ENCODE data around the gene GNB1. TPM values are rescaled to one million over a fixed set of nuclear protein-coding genes. Genes with fewer than 3 reads are reported as not detected.

Gene GNB1
- total and polyA plus RNA-seq, 2 donors (not counting 1 experiment from before 2014, with no cell fraction given): 91.3 to 485 TPM

DNA sequence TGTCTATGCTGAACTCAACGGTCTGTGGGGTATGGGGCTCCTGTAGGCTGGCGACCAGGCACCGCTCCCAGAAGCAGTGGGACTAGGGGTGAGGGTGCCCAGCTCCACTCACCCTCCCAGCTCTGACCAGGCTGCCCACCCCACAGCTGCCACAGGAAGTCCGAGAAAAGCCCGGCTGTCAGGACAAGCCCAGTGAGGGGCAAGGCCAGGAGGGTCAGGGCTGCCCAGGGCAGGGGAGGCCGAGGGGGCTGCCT, 31.7 kb upstream of the GNB1 start:
- Histone ChIP-seq H3K27ac (ENCODE audit: insufficient read depth, low read length) (no peak overlapping the region), H3K27me3 (ENCODE audit: control insufficient read depth, insufficient read depth, low read length) (peaks cover 4% of the 10 kb centered on the region), H3K4me2 (ENCODE audit: extremely low read depth, insufficient read depth, low read length) (no peak overlapping the region), H3K36me3 (ENCODE audit: control insufficient read depth, insufficient read depth, low read length) (no peaks in the 10 kb centered on the region), H2AFZ (ENCODE audit: low read length) (no peak overlapping the region), H3K9ac (ENCODE audit: insufficient read depth, low read length) (no peak overlapping the region), H3K9me3 (ENCODE audit: control insufficient read depth, insufficient read depth, low read depth, low read length) (no peaks in the 10 kb centered on the region), H3K4me1 (ENCODE audit: control insufficient read depth, extremely low read depth, insufficient read depth, low read length) (peaks cover 6% of the 10 kb centered on the region), H3K79me2 (ENCODE audit: control insufficient read depth, insufficient read depth, low read length) (no peaks in the 10 kb centered on the region), H3K4me3 (replicated peaks in 1 of 4; ENCODE audit: control extremely low read depth in 1 of 4, insufficient read depth in 1 of 4, low read depth in 3 of 4, low read length in 4 of 4) (no peak overlapping the region), H4K20me1 (ENCODE audit: control insufficient read depth, extremely low read depth, insufficient read depth, low read length) (no peaks in the 10 kb centered on the region)
- DNase-seq (ENCODE audit: low read depth in 2 of 2): no peak
- TF ChIP-seq, protein P1, sequence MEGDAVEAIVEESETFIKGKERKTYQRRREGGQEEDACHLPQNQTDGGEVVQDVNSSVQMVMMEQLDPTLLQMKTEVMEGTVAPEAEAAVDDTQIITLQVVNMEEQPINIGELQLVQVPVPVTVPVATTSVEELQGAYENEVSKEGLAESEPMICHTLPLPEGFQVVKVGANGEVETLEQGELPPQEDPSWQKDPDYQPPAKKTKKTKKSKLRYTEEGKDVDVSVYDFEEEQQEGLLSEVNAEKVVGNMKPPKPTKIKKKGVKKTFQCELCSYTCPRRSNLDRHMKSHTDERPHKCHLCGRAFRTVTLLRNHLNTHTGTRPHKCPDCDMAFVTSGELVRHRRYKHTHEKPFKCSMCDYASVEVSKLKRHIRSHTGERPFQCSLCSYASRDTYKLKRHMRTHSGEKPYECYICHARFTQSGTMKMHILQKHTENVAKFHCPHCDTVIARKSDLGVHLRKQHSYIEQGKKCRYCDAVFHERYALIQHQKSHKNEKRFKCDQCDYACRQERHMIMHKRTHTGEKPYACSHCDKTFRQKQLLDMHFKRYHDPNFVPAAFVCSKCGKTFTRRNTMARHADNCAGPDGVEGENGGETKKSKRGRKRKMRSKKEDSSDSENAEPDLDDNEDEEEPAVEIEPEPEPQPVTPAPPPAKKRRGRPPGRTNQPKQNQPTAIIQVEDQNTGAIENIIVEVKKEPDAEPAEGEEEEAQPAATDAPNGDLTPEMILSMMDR (conservative IDR thresholded peaks at IDR 0.05 in 1 of 2, IDR thresholded peaks at IDR 0.05 in 1 of 2; ENCODE audit: low read depth in 1 of 2, low read length in 2 of 2): no peak
- no peak for TF ChIP-seq EZH2 (IDR thresholded peaks at IDR 0.05; ENCODE audit: low read length, missing control alignments)

DNA sequence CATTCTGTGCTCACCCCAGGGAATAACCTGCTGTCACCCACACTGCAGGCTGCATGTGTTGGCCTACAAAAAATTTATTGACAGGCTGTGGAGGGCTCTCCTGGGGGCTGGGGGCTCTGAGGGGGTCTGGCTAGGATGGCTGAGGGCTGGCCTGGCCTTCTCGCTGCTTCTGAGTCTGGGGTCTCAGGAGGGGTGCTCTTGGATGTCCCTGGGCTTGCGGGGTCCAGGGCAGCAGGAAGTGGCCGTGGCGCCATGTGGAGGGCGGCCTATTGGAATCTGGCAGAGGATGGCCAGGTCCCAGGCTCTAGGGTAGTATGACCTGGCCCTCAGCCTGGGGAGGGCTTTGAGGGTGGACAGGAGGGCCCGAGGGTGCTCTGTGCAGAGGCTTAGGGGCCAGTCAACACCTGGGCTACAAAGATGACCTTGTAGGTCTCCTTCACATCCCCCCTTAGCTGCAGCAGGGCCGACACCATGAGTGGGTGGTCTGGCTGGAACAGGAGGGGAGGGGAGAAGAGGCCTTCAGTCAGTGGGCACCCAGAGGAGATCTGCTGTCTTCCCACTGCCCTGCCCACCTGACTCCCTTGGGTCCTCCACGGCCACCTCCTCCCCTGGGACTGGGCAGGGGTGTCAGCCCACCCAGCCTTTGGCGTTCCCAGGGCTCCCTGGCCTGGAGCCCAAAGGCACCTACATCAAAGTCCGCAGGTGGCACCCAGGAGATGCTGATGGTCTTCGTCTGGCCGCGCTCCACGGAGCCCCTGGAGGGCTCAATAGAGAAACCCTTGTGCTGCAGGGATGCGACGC, 31.2 kb upstream of the GNB1 start:
- Histone ChIP-seq H3K79me2 (ENCODE audit: control insufficient read depth, insufficient read depth, low read length) (no peaks in the 10 kb centered on the region), H3K27ac (ENCODE audit: insufficient read depth, low read length) (no peak overlapping the region), H4K20me1 (ENCODE audit: control insufficient read depth, extremely low read depth, insufficient read depth, low read length) (no peaks in the 10 kb centered on the region), H2AFZ (ENCODE audit: low read length) (no peak overlapping the region), H3K36me3 (ENCODE audit: control insufficient read depth, insufficient read depth, low read length) (no peaks in the 10 kb centered on the region), H3K9ac (ENCODE audit: insufficient read depth, low read length) (no peak overlapping the region), H3K4me3 (replicated peaks in 1 of 4; ENCODE audit: control extremely low read depth in 1 of 4, insufficient read depth in 1 of 4, low read depth in 3 of 4, low read length in 4 of 4) (no peak overlapping the region), H3K27me3 (ENCODE audit: control insufficient read depth, insufficient read depth, low read length) (peaks cover 4% of the 10 kb centered on the region), H3K4me2 (ENCODE audit: extremely low read depth, insufficient read depth, low read length) (no peak overlapping the region), H3K4me1 (ENCODE audit: control insufficient read depth, extremely low read depth, insufficient read depth, low read length) (peaks cover 6% of the 10 kb centered on the region), H3K9me3 (ENCODE audit: control insufficient read depth, insufficient read depth, low read depth, low read length) (no peaks in the 10 kb centered on the region)
- DNase-seq (ENCODE audit: low read depth in 2 of 2): no peak
- no peak for TF ChIP-seq EZH2 (IDR thresholded peaks at IDR 0.05; ENCODE audit: low read length, missing control alignments)
- TF ChIP-seq, protein P1 (conservative IDR thresholded peaks at IDR 0.05 in 1 of 2, IDR thresholded peaks at IDR 0.05 in 1 of 2; ENCODE audit: low read depth in 1 of 2, low read length in 2 of 2): no peak

DNA sequence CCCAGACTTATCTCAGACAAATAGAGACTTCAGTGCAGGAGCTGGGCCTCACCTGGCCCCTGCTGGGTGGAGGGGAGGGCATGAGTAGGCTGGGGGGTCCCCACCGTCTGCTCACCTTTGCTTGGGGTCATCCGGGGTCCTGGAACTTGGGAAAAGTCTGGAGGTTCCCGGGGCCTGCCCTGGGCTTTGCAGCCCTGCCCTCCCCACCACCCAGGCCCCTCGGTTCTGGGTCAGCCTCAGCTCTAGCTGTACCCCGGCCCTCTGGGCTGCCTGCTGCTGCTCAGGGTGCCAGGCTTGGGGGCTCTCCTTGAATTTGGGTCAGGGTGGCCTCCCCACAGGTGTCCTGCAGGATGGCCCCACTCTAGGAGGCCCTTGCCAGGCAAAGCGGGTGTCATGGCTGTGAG, 30.6 kb upstream of the GNB1 start:
- no peak for DNase-seq (ENCODE audit: low read depth in 2 of 2)
- Histone ChIP-seq H3K4me1 (ENCODE audit: control insufficient read depth, extremely low read depth, insufficient read depth, low read length) (peaks cover 6% of the 10 kb centered on the region), H3K79me2 (ENCODE audit: control insufficient read depth, insufficient read depth, low read length) (no peaks in the 10 kb centered on the region), H3K9ac (ENCODE audit: insufficient read depth, low read length) (no peak overlapping the region), H3K9me3 (ENCODE audit: control insufficient read depth, insufficient read depth, low read depth, low read length) (no peaks in the 10 kb centered on the region), H3K27ac (ENCODE audit: insufficient read depth, low read length) (no peak overlapping the region), H3K27me3 (ENCODE audit: control insufficient read depth, insufficient read depth, low read length) (peaks cover 4% of the 10 kb centered on the region), H3K36me3 (ENCODE audit: control insufficient read depth, insufficient read depth, low read length) (no peaks in the 10 kb centered on the region), H3K4me2 (ENCODE audit: extremely low read depth, insufficient read depth, low read length) (no peak overlapping the region), H3K4me3 (replicated peaks in 1 of 4; ENCODE audit: control extremely low read depth in 1 of 4, insufficient read depth in 1 of 4, low read depth in 3 of 4, low read length in 4 of 4) (no peak overlapping the region), H2AFZ (ENCODE audit: low read length) (no peak overlapping the region), H4K20me1 (ENCODE audit: control insufficient read depth, extremely low read depth, insufficient read depth, low read length) (no peaks in the 10 kb centered on the region)
- no peak for TF ChIP-seq EZH2 (IDR thresholded peaks at IDR 0.05; ENCODE audit: low read length, missing control alignments)
- TF ChIP-seq, protein P1 (conservative IDR thresholded peaks at IDR 0.05 in 1 of 2, IDR thresholded peaks at IDR 0.05 in 1 of 2; ENCODE audit: low read depth in 1 of 2, low read length in 2 of 2): no peak
